ENCODE measurements around the gene ATXN1.

ATXN1 gene

DNA sequence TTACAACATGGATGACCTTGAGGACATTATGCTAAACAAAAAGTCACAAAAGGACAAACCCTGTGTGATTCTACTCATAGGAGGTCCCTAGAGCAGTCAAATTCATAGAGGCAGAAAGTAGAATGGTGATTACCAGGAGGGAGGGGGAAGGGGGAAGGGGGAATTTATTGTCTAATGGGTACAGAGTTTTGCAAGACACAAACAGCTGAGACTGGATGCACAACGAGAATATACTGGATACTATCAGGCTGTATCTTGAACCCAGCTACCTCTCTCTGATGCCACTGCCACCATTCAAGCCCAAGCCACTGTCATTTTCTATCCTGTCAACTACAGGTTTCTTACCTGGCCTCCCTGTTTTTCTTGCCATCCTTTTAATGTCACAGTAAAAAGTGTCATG lies 252.3 kb downstream of the ATXN1 start:
- Histone ChIP-seq H3K9me3 (no peaks in the 10 kb centered on the region), H3K27ac (no peak overlapping the region), H3K4me1 (peaks cover 0 to 58% (median 40%) of the 10 kb centered on the region in 4 donors), H3K36me3 (no peaks in the 10 kb centered on the region), H3K4me3 (no peak overlapping the region), H3K27me3 (no peaks in the 10 kb centered on the region)
- TF ChIP-seq, protein P1, sequence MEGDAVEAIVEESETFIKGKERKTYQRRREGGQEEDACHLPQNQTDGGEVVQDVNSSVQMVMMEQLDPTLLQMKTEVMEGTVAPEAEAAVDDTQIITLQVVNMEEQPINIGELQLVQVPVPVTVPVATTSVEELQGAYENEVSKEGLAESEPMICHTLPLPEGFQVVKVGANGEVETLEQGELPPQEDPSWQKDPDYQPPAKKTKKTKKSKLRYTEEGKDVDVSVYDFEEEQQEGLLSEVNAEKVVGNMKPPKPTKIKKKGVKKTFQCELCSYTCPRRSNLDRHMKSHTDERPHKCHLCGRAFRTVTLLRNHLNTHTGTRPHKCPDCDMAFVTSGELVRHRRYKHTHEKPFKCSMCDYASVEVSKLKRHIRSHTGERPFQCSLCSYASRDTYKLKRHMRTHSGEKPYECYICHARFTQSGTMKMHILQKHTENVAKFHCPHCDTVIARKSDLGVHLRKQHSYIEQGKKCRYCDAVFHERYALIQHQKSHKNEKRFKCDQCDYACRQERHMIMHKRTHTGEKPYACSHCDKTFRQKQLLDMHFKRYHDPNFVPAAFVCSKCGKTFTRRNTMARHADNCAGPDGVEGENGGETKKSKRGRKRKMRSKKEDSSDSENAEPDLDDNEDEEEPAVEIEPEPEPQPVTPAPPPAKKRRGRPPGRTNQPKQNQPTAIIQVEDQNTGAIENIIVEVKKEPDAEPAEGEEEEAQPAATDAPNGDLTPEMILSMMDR (IDR thresholded peaks at IDR 0.05), result no peak
- intact Hi-C loops (cut with DNase I; ENCODE audit: low total_unique reads), result loop anchor here (10.0 kb wide), 1 partner anchor 174 kb away; no protein-coding TSS in a partner anchor
- no peak for DNase-seq

GRCh38 chr6:16505711-16506357 lies 255.4 kb downstream of the ATXN1 start:
- peaks cover 0 to 37% (median 21%) of the 10 kb centered on the region in 4 donors for H3K4me1 ChIP-seq
- TF ChIP-seq, protein P1 (IDR thresholded peaks at IDR 0.05), result no peak
- peak overlapping the region; percentile 22 to 65 for H3K27ac ChIP-seq
- H3K4me3 ChIP-seq, result no peak overlapping the region
- no peak for DNase-seq
- H3K36me3 ChIP-seq, result no peaks in the 10 kb centered on the region
- intact Hi-C loops (cut with DNase I; ENCODE audit: low total_unique reads), result loop anchor here (10.0 kb wide), 1 partner anchor 171 kb away; no protein-coding TSS in a partner anchor
- no peaks in the 10 kb centered on the region for H3K9me3 ChIP-seq
- H3K27me3 ChIP-seq, result no peaks in the 10 kb centered on the region

GRCh38 chr6:16504609-16505008 lies 256.7 kb downstream of the ATXN1 start:
- Histone ChIP-seq H3K9me3 (no peaks in the 10 kb centered on the region), H3K36me3 (no peaks in the 10 kb centered on the region), H3K27me3 (no peaks in the 10 kb centered on the region), H3K4me1 (peaks cover 0 to 35% (median 20%) of the 10 kb centered on the region in 4 donors), H3K4me3 (no peak overlapping the region), H3K27ac (peak overlapping the region; percentile 22 to 65)
- intact Hi-C loops (cut with DNase I; ENCODE audit: low total_unique reads), result loop anchor here (10.0 kb wide), 1 partner anchor 170 kb away; no protein-coding TSS in a partner anchor
- TF ChIP-seq, protein P1 (IDR thresholded peaks at IDR 0.05), result no peak
- no peak for DNase-seq

DNA sequence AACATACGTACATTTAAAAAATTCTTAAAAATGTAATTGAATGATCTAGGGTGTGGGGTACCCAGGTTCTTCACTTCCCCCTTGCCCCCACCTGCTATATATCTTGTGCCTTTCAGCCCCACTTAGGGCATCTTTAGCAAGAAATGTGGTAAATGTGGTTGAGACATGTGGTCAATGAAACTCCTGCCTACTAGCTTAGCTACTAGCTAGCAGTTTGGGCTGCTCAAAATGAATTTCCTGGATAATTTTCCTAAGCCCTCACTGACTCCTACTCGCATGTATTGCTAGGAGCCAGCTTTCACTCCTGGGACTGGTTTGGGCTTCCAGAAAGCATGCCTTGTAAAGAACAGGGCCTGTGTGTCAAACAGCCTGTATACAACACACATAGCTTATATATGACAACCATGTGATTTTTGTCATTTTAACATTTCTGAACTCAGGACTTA lies 257.3 kb downstream of the ATXN1 start:
- TF ChIP-seq, protein P1 (IDR thresholded peaks at IDR 0.05), result no peak
- Histone ChIP-seq H3K4me1 (peaks cover 0 to 35% (median 22%) of the 10 kb centered on the region in 4 donors), H3K4me3 (no peak overlapping the region), H3K27ac (peak overlapping the region; percentile 22 to 65), H3K36me3 (no peaks in the 10 kb centered on the region), H3K27me3 (no peaks in the 10 kb centered on the region), H3K9me3 (no peaks in the 10 kb centered on the region)
- no peak for DNase-seq
- intact Hi-C loops (cut with DNase I; ENCODE audit: low total_unique reads), result loop anchor here (10.0 kb wide), 1 partner anchor 169 kb away; no protein-coding TSS in a partner anchor

- Histone ChIP-seq H3K27ac (no peak overlapping the region), H3K4me3 (no peak overlapping the region), H3K4me1 (peaks cover 0 to 35% (median 22%) of the 10 kb centered on the region in 4 donors), H3K36me3 (no peaks in the 10 kb centered on the region), H3K27me3 (no peaks in the 10 kb centered on the region), H3K9me3 (no peaks in the 10 kb centered on the region)
- intact Hi-C loops (cut with DNase I; ENCODE audit: low total_unique reads), result loop anchor here (10.0 kb wide), 1 partner anchor 169 kb away; no protein-coding TSS in a partner anchor
- TF ChIP-seq, protein P1 (IDR thresholded peaks at IDR 0.05), result no peak
- DNase-seq, result no peak
Observed at GRCh38 chr6:16503241-16503775, 258.0 kb downstream of the ATXN1 start.

Data from tibial artery (tissue), 4 donors.